PC-9 (cell line): Measurements from ENCODE around the gene C17orf107. TPM values are rescaled to one million over a fixed set of nuclear protein-coding genes. Genes with fewer than 3 reads are reported as not detected.

Source experiments
- BruUV-seq: library from RNA; stranded (reverse); fragments of 400-500 nt; replicated peaks from 2 replicates; lab custom pipeline; 2021; lab: Mats Ljungman, UMichigan
- CTCF ChIA-PET: fragments of 300-600 bp; sonication (Branson Sonifier 250); formaldehyde crosslinking; loops from one replicate; lab custom pipeline; 2022; ENCODE audit warnings: antibody characterized with exemption; lab: Charles Lee
- POLR2A ChIA-PET: fragments of 300-600 bp; sonication (Branson Sonifier 250); formaldehyde crosslinking; loops from one replicate; lab custom pipeline; 2022; ENCODE audit warnings: antibody characterized with exemption; ENCODE audit not compliant: unreplicated experiment; lab: Charles Lee
- DNase-seq, 2 experiments: peaks; one replicate each; pipeline versions ENCODE4 v3.0.0 to v3.0.0-alpha.2; 2015 to 2022; ENCODE audit warnings: mixed read lengths in 1 of 2
- H2AFZ ChIP-seq: fragments of 200-600 bp; sonication (generic); 2 replicates; pipeline ENCODE4 v1.8.1; 2017; ENCODE audit warnings: antibody characterized with exemption
- H3F3A ChIP-seq: fragments of 200-600 bp; sonication (generic); 2 replicates; pipeline ENCODE4 v1.8.1; 2017; ENCODE audit warnings: antibody characterized with exemption, mild to moderate bottlenecking, low read depth; ENCODE audit not compliant: insufficient read depth
- H3K27ac ChIP-seq: fragments of 200-600 bp; sonication (generic); 2 replicates; pipeline ENCODE4 v1.6.1; 2016; ENCODE audit warnings: mixed run types
- H3K27me3 ChIP-seq: fragments of 200-600 bp; sonication (generic); 2 replicates; pipeline ENCODE4 v1.6.1; 2016; ENCODE audit warnings: low read depth, mixed run types; ENCODE audit not compliant: insufficient read depth
- H3K36me3 ChIP-seq: fragments of 200-600 bp; sonication (generic); 2 replicates; pipeline ENCODE4 v1.6.1; 2016; ENCODE audit warnings: low read depth, mixed run types
- H3K4me1 ChIP-seq: fragments of 200-600 bp; sonication (generic); replicated peaks from 2 replicates; pipeline ENCODE4 v1.6.1; 2016; ENCODE audit warnings: mixed run types; ENCODE audit not compliant: insufficient read depth
- H3K4me2 ChIP-seq: fragments of 200-600 bp; sonication (generic); 2 replicates; pipeline ENCODE4 v1.6.1; 2017; ENCODE audit warnings: mixed run types
- H3K4me3 ChIP-seq: fragments of 200-600 bp; sonication (generic); 2 replicates; pipeline ENCODE4 v1.6.1; 2016; ENCODE audit warnings: mixed run types
- H3K79me2 ChIP-seq: fragments of 200-600 bp; sonication (generic); 2 replicates; pipeline ENCODE4 v1.6.1; 2017; ENCODE audit warnings: low read depth, mixed run types
- H3K9me2 ChIP-seq: fragments of 200-600 bp; sonication (generic); 2 replicates; pipeline ENCODE4 v1.8.1; 2017; ENCODE audit warnings: mild to moderate bottlenecking; ENCODE audit not compliant: insufficient read depth
- H3K9me3 ChIP-seq: fragments of 200-600 bp; sonication (generic); 2 replicates; pipeline ENCODE4 v1.8.1; 2016; ENCODE audit warnings: low read depth; ENCODE audit not compliant: insufficient read depth
- H4K20me1 ChIP-seq: fragments of 200-600 bp; sonication (generic); 2 replicates; pipeline ENCODE4 v1.8.1; 2017; ENCODE audit not compliant: insufficient read depth
- CTCF ChIP-seq: fragments of 200-600 bp; sonication (generic); conservative IDR thresholded peaks from 2 replicates; pipeline ENCODE4 v1.6.1; 2017; ENCODE audit warnings: mixed run types, antibody characterized with exemption, mild to moderate bottlenecking, moderate library complexity
- EZH2 ChIP-seq: fragments of 200-600 bp; sonication (generic); IDR thresholded peaks from 2 replicates; pipeline ENCODE4 v1.8.0; 2017; ENCODE audit warnings: antibody characterized with exemption, low read depth
- intact Hi-C: fragments of 100-400 bp; cut with micrococcal nuclease; formaldehyde crosslinking; loops from one replicate; pipeline ENCODE4 v1.10.0; 2022; ENCODE audit not compliant: unreplicated experiment
- total RNA-seq: library from RNA; stranded (reverse); gene quantifications from 2 replicates; pipeline ENCODE4 v1.2.3, GENCODE V29; 2021

The C17orf107 gene
- total RNA-seq, 1 experiment from 2014 or later = 3.1 TPM

GRCh38 chr17:4872786-4873185 lies 26.6 kb upstream of the C17orf107 start:
- H3K4me3 ChIP-seq = no peak overlapping the region
- no peak for DNase-seq
- ChIA-PET POLR2A (interaction anchor here (0.7 kb wide), 1 partner anchor 67 kb away, joined by 5 read pairs; the partner anchor contains the start of gene RNF167), CTCF (no interaction called here)
- H3K36me3 ChIP-seq = no peaks in the 10 kb centered on the region
- H3K4me1 ChIP-seq = no peaks in the 10 kb centered on the region
- H3K27me3 ChIP-seq = no peaks in the 10 kb centered on the region
- no peak for TF ChIP-seq CTCF
- no peak for TF ChIP-seq EZH2
- no peak overlapping the region for H3K4me2 ChIP-seq
- H3F3A ChIP-seq = 0 out of 2 replicates have a peak, but pooled peaks cover 4% of the 10 kb centered on the region
- BruUV-seq = no TSS peak
- no peaks in the 10 kb centered on the region for H3K9me3 ChIP-seq
- 0 out of 2 replicates have a peak, but pooled peaks cover 9% of the 10 kb centered on the region for H3K79me2 ChIP-seq
- no peaks in the 10 kb centered on the region for H3K9me2 ChIP-seq
- no peak overlapping the region for H3K27ac ChIP-seq
- peaks cover 15% of the 10 kb centered on the region for H4K20me1 ChIP-seq
- no peak overlapping the region for H2AFZ ChIP-seq
- intact Hi-C loops = no loop called here

GRCh38 chr17:4877089-4877488 lies 22.2 kb upstream of the C17orf107 start:
- Histone ChIP-seq H3K4me1 (no peaks in the 10 kb centered on the region), H3K4me2 (no peak overlapping the region), H3K9me2 (no peaks in the 10 kb centered on the region), H3K27me3 (no peaks in the 10 kb centered on the region), H3K27ac (no peak overlapping the region), H3K79me2 (0 out of 2 replicates have a peak, but pooled peaks cover 6% of the 10 kb centered on the region), H4K20me1 (peaks cover 13% of the 10 kb centered on the region), H3K4me3 (no peak overlapping the region), H3K36me3 (no peaks in the 10 kb centered on the region), H3K9me3 (no peaks in the 10 kb centered on the region), H3F3A (peaks cover 5% of the 10 kb centered on the region; the same call in 1 of the 2 replicates), H2AFZ (no peak overlapping the region)
- no peak for DNase-seq
- POLR2A ChIA-PET = interaction anchor here (0.6 kb wide), 1 partner anchor 54 kb away, joined by 13 read pairs; no protein-coding TSS in a partner anchor
- no peak for TF ChIP-seq CTCF
- no peak for TF ChIP-seq EZH2
- BruUV-seq = no TSS peak
- CTCF ChIA-PET = interaction anchor here (0.6 kb wide), 1 partner anchor 44 kb away, joined by 4 read pairs; no protein-coding TSS in a partner anchor
- intact Hi-C loops = no loop called here

- no peaks in the 10 kb centered on the region for H3K9me3 ChIP-seq
- no peak overlapping the region for H2AFZ ChIP-seq
- intact Hi-C loops = no loop called here
- no peaks in the 10 kb centered on the region for H3K27me3 ChIP-seq
- TF ChIP-seq EZH2 (no peak), CTCF (no peak)
- DNase-seq = no peak
- no peaks in the 10 kb centered on the region for H3K4me1 ChIP-seq
- 0 out of 2 replicates have a peak, but pooled peaks cover 2% of the 10 kb centered on the region for H3K79me2 ChIP-seq
- H3F3A ChIP-seq = peaks cover 7% of the 10 kb centered on the region; the same call in 1 of the 2 replicates
- ChIA-PET POLR2A (interaction anchor here (0.6 kb wide), 1 partner anchor 171 kb away, joined by 5 read pairs; no protein-coding TSS in a partner anchor), CTCF (no interaction called here)
- no peaks in the 10 kb centered on the region for H3K36me3 ChIP-seq
- no TSS peak for BruUV-seq
- H3K4me3 ChIP-seq = no peak overlapping the region
- H3K9me2 ChIP-seq = no peaks in the 10 kb centered on the region
- peaks cover 15% of the 10 kb centered on the region for H4K20me1 ChIP-seq
- no peak overlapping the region for H3K27ac ChIP-seq
- no peak overlapping the region for H3K4me2 ChIP-seq
These were observed 19.7 kb upstream of the C17orf107 start for GRCh38 chr17:4879601-4880000.
